TTC549 (cell line): ENCODE data around the gene CHN2.
"Not testable (repeated sequence)": the region's sequence is repeated elsewhere in the genome, so short reads cannot be mapped to it uniquely, and the experiment has no call there.

Experiments
- FAIRE-seq: peaks from 2 replicates; lab custom pipeline; 2012; peaks lifted over from hg19 to GRCh38; lab: Jason Lieb, UNC

Gene CHN2

GRCh38 chr7:29190349-29191045 is 4.1 kb upstream of the CHN2 start:
- no peak for FAIRE-seq

GRCh38 chr7:29192323-29192722 is 2.3 kb upstream of the CHN2 start:
- FAIRE-seq, result no peak

DNA sequence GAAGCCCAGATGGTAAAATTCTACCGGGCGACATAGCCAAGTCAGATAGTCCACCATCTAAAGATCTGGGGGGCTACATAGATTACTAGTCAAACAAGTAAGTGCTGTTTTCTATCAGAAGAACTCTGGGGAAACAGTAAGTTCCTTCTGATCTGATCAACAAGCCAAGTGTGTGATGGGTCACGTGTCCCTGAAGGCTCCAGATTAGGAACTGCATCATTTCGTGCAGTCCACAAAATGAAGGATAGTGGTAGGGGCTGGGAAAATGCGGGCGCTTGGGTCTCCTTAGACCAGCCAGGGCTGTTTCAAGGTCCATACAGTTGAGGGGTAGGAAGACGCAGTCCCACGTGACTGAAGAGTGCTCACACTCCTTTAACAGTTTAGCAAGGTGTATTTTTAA is 1.8 kb upstream of the CHN2 start:
- FAIRE-seq, result no peak

- no peak for FAIRE-seq
Observed at GRCh38 chr7:29193316-29194205, 1.0 kb upstream of the CHN2 start.

DNA sequence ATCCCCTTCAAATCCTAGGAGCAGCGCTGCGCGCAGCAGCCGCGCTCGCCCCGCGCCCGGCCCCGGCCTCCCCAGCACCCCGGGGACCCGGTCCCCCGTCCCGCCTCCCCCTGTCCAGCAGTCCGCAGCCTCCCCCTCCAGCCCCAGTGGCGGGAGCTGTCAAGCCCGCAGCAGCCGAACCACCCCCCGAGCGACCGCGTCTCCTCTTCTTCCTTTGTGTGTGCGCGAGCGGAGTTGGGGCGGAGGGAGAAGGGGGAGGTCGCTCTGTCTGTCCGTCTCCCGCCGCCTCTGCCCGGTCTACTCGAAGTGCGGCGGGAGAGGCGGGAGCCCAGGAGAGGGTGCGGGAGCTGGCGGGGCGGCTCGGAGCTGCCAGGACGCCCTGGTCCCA is 375 bp upstream of the CHN2 start:
- FAIRE-seq, result no peak

- no peak for FAIRE-seq
Observed at GRCh38 chr7:29196191-29196590, 1.6 kb downstream of the CHN2 start.

GRCh38 chr7:29196971-29197595 is 2.5 kb downstream of the CHN2 start:
- FAIRE-seq, result no peak

GRCh38 chr7:29197916-29198315 is 3.3 kb downstream of the CHN2 start:
- FAIRE-seq, result no peak

DNA sequence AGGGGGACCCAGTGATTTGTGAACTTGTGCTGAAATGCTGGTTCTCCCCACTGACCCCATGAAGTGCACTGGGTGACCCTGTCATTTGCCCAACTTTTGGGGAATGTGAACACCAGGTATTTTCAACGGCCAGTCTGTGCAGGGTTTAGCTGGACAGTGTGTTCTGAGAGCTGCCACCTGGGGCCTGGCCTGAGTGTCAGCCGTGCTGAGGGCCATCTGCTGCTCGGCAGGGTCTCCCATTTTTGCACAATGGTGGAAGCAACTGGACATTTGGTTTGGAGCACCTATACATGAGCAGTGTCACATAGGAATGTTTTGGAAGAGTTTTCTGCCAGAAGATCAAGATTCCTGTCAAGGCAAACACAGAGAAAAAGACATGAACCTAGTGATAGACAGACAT is 5.2 kb downstream of the CHN2 start:
- FAIRE-seq, result no peak

DNA sequence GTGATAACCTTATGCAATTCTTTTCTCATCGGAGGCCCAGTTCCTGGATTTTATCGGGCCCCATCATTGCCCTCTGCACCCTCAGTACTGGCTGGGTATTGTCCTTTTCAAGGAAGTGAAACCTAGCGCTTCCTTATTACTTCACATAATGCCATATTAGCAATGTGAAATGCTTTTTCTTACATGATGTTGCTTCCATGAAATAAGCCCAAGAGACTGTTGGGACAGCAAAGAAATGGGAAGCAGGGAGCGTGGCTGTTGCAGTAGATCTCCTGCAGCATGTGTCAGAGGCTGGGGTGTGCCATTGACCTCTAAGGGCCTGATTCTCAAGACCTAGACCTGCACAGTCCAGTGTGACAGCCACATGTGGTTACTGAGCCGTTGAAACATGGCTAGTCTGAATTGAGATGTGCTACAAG is 8.1 kb downstream of the CHN2 start:
- FAIRE-seq, result no peak

GRCh38 chr7:29204491-29205272 is 10.1 kb downstream of the CHN2 start:
- FAIRE-seq, result no peak

- no peak for FAIRE-seq
Observed at GRCh38 chr7:29207162-29207801, 12.7 kb downstream of the CHN2 start.

DNA sequence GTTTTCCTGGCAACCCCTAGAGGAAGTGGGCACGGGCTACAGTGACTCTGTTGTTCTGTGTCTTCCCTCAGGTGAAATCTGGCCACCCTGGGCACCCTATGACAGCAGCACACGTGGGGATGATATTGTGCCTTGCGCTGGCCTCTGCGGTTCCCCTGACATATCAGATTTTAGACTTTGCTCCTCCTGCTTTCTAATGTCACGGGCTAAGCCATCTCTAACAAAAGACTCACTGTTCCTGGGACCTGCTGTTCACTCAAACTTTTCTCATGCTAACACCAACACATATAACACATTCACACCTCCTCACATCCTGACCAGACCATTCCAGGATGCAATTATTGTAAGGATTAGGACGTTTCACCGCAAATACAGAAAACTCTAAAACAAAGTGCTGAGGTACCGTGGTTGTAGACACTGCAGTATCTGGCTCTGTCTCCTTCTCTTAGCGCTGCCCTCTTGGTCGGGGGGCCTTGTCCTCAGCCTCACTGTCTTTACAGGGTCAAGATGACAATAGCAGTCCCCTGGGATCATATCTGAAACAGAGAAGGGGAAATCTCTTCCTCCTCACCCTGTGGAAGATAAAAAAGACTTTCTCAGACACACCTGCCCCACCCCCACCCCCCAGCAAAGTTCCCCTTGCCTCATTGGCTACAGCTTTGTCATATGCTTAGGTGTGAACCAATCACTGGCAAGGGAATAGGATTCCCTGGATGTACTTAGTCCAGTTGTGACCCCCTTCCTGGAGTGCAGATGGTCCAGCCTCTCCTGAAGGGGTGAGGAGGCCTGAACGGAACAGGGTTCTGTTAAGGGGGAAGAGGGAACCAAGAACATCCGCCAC is 14.1 kb downstream of the CHN2 start:
- FAIRE-seq, result no peak

DNA sequence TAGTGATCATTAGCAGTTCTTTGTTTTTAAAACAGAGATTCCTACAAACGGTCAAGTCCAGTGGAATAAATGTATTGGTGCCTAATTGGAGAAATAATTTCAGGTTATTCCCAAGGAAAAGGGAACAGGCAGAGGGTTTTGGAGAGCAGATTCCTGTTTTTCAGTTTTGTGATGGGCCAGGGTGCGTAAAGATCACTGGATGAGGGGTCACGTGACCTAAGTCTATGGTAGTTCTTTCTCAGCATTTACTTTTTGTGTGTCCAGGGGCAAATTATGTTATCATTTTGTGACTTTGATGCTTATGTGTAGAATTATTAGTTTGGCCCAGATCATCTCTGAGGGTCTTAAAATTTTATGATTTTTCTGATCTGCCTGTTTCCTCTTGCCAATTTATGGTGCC is 15.2 kb downstream of the CHN2 start:
- FAIRE-seq, result no peak

- not testable (repeated sequence) for FAIRE-seq
Observed at GRCh38 chr7:29212736-29213135, 18.2 kb downstream of the CHN2 start.

- FAIRE-seq, result no peak
Observed at GRCh38 chr7:29214056-29214455, 19.5 kb downstream of the CHN2 start.

- no peak for FAIRE-seq
Observed at GRCh38 chr7:29214816-29215215, 20.2 kb downstream of the CHN2 start.

DNA sequence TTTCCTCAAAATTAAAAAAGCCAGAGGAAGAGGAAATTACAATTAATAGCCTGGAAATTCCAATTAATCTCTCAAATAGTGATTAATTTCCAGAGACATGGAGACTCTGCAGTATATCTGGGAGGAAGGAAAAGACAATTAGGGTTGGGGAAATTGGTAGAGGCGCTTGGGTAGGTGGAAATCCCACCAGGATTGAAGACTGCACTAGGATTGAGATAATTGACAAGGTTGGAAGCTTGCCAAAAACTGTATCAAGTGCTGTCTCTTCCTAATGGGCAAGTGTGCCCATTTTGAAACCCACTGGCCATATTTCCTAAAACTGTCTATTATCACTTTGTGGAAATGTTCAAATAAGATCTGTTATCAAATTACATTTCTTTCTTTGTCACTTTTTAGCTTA is 21.6 kb downstream of the CHN2 start:
- no peak for FAIRE-seq

DNA sequence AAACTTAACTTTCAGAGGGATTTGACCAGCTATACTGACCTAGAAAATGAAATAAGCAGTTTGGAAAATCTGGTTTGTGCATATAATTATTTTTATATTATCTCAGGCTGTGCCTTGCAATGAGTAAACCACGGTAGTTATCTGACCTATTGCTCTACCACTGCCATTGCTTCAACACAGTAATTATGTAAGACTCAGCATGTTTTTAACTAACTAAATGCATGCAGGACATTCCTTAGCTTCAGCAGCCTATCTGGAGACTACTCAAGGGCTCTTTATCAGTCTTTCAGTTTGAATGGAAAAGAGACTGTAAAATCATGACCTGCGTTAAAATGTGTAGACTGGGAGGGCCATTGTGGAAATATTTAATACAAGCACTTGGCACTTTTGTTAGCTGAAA is 22.5 kb downstream of the CHN2 start:
- no peak for FAIRE-seq

DNA sequence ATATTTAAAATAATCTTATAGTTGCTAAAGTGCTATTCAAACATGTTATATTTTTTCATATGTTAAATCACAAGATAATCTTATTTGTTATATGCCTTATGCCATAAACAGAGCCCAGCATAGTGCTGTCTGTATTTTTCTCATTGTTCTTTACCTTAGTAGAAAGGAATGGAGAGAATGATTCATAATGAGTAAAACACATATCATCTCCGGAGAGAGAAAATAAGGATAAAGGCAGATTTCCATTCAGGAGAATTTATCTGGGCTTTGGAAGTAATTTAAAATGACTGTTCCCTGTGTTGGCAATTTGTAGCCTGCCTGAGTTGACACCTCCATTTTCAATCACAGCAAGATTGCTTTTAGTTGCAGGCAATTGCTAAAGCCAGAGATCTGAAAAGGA is 30.2 kb downstream of the CHN2 start:
- no peak for FAIRE-seq
